Measurements from ENCODE around the gene ABHD15.

- TF ChIP-seq CTCF (IDR thresholded peaks at IDR 0.05) (no peak), POLR2AphosphoS5 (IDR thresholded peaks at IDR 0.05) (no peak), EP300 (IDR thresholded peaks at IDR 0.05) (no peak)
Observed at GRCh38 chr17:29518359-29518758, 48.5 kb downstream of the ABHD15 start.
